ENCODE measurements around the gene LRRN4CL.

Gene LRRN4CL

DNA sequence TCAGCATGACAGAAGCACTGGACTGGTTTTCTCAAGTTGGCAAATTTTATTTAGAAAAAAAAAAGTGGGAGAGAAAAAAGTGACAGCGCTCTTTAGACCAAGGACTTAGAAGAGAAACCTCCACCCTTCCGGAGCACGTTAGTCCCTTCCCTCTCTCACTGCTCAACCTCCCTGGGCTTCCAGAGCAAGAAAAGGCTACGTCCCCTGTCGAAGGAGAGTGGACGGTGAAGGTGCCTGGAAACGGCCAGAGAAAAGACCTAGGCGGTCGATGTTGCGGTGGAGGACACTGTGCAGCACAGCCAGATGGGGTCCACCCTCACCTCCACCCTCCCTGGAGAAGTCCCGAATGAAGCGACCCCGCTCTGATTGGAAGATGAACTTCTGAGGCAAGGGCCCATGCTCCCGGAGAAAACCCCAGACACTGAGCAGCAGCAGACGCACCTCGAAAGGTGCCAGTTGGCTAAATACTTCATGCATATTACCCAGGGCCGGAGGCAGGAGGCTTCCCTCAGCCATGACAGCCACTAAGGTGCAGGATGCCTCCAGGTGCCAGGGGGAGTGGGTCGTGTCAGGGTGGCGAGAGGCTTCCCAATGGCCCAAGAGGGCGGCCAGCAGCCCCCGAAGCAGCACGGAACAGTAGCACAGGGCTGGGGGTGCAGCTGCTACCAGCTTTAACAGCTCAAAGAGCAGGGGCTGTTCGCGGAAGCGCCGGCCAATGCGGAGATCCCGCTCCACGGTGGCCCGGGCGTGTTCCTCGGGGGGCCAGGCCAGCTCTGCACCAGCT, 42.3 kb downstream of the LRRN4CL start:
- DNase-seq (ENCODE audit: low read depth): no peak

DNA sequence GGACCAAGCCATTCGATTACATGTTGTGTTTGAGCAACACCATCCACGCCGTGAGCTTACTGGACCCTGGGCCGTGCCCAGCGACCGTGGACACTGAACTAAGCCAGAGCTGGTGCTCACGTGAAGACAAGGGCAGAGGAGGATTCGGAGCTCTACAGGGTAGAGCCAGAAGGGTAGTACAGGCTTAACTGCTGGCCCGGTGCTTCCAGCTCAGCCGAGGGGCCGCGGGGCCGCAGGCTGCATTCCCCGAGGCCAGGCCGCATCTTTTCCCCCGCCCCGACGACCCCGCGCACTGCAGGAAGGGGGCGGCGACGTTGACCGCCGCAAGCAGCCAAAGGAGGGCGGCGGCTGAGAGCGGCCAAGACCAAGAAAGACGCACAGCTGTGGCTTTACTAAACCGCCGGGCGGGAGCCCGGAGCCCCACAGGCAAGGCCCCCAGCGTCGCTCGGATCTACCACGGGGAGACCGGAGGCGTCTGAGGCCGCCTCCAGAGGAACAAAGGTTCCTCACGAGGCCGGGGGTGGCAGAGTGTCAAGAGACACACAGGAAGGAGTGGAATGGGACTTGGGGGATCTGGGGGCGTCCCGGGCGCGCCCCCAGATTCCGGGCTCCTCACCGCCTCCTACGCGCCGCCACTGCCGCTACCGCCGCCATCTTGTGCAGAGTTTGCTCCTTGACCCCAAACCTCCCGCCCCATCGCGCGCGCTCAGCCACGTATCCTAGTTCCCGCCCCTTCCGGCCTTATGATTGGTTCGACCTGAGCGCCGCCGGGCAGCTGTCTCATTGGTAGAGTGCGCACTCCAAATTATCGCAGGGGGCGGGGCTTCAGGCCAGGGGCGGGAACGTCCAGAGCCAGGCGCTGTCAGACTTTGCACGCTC, 43.1 kb downstream of the LRRN4CL start, which contains the start of gene GANAB:
GANAB (minus strand) TSS at position 668 of the 879 bp plus-strand sequence; CDS start at position 654, 14 bp downstream.
- DNase-seq (ENCODE audit: low read depth): peak; percentile 100

DNA sequence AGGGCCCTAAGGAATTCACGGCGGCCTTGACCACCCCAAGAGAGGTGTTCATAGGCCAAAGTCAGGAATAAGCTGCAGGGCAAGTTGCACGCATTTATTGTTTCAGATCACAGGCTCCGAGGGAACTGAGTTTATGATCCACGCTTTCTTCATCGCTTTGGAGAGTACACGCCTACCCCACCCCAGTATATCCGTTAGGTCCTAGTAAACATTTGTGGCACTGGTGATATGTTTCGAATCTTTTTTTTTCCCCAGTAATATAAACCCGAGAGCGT, 43.7 kb downstream of the LRRN4CL start:
- DNase-seq (ENCODE audit: low read depth): no peak

DNA sequence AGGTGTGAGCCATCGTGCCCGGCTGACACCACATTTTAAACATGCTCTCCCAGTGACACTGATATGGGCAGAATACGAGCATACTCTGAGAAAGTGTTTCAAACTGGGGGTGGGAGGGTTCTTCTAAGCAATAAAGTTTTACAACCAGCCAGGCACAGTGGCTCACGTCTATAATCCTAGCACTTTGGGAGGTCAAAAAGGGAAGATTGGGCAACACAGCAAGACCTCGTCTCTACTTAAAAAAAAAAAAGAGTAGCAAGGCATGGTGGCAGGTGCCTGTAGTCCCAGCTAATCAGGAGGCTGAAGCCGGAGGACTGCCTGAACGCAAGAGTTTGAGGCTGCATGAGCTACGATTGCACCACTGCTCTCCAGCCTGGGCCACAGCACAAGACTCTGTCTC, 45.1 kb downstream of the LRRN4CL start:
- no peak for DNase-seq (ENCODE audit: low read depth)
